ENCODE measurements around the gene SLC8A3.

The SLC8A3 gene

DNA sequence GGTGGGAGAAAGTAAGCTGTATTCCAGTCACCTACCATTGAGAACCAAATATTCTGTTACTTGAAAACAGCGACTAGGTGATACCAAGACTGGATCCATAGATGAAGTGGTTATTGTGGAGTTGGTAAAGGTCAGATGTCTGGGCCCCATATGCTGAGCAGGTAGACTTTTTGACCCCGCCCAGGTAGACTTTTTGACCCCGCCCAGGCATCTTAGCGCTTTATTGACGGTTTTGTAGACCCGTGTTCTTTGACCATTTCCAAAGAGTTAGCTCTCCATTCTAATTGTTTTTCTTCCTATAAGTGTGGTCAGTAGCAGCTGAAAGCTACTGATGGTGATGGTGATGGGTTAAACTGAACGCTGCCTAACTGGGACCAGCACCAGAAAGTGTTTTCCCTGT is 61.6 kb downstream of the SLC8A3 start:
- H3K9me3 ChIP-seq (ENCODE audit: control insufficient read depth in 2 of 2, low read length in 2 of 2), result no peaks in the 10 kb centered on the region
- no peaks in the 10 kb centered on the region for H3K27me3 ChIP-seq (ENCODE audit: control insufficient read depth in 2 of 2, insufficient read depth in 2 of 2, low read length in 2 of 2)
- H3K36me3 ChIP-seq (ENCODE audit: control insufficient read depth in 2 of 2, insufficient read depth in 2 of 2, low read length in 2 of 2), result no peaks in the 10 kb centered on the region
- H3K4me3 ChIP-seq (ENCODE audit: low read length in 2 of 2), result no peak overlapping the region
- H3K9ac ChIP-seq (ENCODE audit: low read depth in 1 of 2, low read length in 2 of 2), result no peak overlapping the region
- no peaks in the 10 kb centered on the region for H3K4me1 ChIP-seq (ENCODE audit: control insufficient read depth in 2 of 2, insufficient read depth in 2 of 2, low read length in 2 of 2)
- H3K27ac ChIP-seq (ENCODE audit: low read depth in 2 of 2, low read length in 2 of 2), result no peak overlapping the region

- H3K9me3 ChIP-seq (ENCODE audit: control insufficient read depth in 2 of 2, low read length in 2 of 2), result no peaks in the 10 kb centered on the region
- H3K4me3 ChIP-seq (ENCODE audit: low read length in 2 of 2), result no peak overlapping the region
- no peaks in the 10 kb centered on the region for H3K36me3 ChIP-seq (ENCODE audit: control insufficient read depth in 2 of 2, insufficient read depth in 2 of 2, low read length in 2 of 2)
- H3K27ac ChIP-seq (ENCODE audit: low read depth in 2 of 2, low read length in 2 of 2), result no peak overlapping the region
- H3K4me1 ChIP-seq (ENCODE audit: control insufficient read depth in 2 of 2, insufficient read depth in 2 of 2, low read length in 2 of 2), result no peaks in the 10 kb centered on the region
- H3K9ac ChIP-seq (ENCODE audit: low read depth in 1 of 2, low read length in 2 of 2), result no peak overlapping the region
- H3K27me3 ChIP-seq (ENCODE audit: control insufficient read depth in 2 of 2, insufficient read depth in 2 of 2, low read length in 2 of 2), result no peaks in the 10 kb centered on the region
These were observed 65.0 kb downstream of the SLC8A3 start for GRCh38 chr14:70123796-70124195.

DNA sequence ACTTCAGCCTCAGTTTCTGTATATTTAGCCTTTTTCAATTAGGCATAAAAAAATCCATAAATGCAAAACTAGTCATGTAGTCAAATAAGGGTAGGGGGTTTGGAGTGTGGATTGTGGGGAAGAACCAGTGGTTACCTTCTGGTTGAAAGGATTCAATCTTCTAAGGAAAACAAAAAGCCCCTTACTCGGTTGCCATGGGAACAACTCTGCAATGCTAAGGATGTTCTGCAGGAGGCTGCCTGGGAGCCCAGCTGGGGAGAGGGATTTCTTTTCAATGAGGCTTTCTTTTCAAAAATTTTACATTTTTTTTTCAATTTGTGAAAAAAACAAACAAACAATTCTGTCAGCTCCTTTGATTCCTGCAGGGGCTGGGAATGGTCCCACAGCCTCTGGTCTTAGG is 67.2 kb downstream of the SLC8A3 start:
- Histone ChIP-seq H3K36me3 (ENCODE audit: control insufficient read depth in 2 of 2, insufficient read depth in 2 of 2, low read length in 2 of 2) (no peaks in the 10 kb centered on the region), H3K27me3 (ENCODE audit: control insufficient read depth in 2 of 2, insufficient read depth in 2 of 2, low read length in 2 of 2) (peaks cover 0 to 2% of the 10 kb centered on the region in 2 donors), H3K9me3 (ENCODE audit: control insufficient read depth in 2 of 2, low read length in 2 of 2) (no peaks in the 10 kb centered on the region), H3K4me3 (ENCODE audit: low read length in 2 of 2) (no peak overlapping the region), H3K27ac (ENCODE audit: low read depth in 2 of 2, low read length in 2 of 2) (no peak overlapping the region), H3K4me1 (ENCODE audit: control insufficient read depth in 2 of 2, insufficient read depth in 2 of 2, low read length in 2 of 2) (no peaks in the 10 kb centered on the region), H3K9ac (ENCODE audit: low read depth in 1 of 2, low read length in 2 of 2) (no peak overlapping the region)

DNA sequence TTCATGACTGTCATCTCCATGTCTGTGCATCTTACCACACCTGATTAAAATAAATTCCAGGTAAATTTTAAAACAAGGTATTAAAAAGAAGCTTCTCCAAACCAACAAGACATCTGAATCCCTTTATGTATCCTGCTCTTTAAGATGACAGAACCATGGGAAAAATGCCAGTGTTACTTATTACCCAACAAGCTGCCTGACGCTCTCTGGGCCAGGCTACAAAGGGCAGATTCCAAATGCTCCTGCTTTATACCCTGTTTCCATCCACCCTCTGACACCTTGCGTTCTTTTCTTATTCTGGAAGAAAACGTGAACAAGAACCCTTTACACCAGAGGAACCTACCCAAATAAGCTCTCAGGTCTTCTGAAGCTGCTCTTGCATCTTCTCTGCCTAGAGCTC is 70.7 kb downstream of the SLC8A3 start:
- H3K4me1 ChIP-seq (ENCODE audit: control insufficient read depth in 2 of 2, insufficient read depth in 2 of 2, low read length in 2 of 2), result no peaks in the 10 kb centered on the region
- H3K27me3 ChIP-seq (ENCODE audit: control insufficient read depth in 2 of 2, insufficient read depth in 2 of 2, low read length in 2 of 2), result peaks cover 0 to 2% of the 10 kb centered on the region in 2 donors
- H3K27ac ChIP-seq (ENCODE audit: low read depth in 2 of 2, low read length in 2 of 2), result no peak overlapping the region
- H3K4me3 ChIP-seq (ENCODE audit: low read length in 2 of 2), result no peak overlapping the region
- H3K36me3 ChIP-seq (ENCODE audit: control insufficient read depth in 2 of 2, insufficient read depth in 2 of 2, low read length in 2 of 2), result no peaks in the 10 kb centered on the region
- no peak overlapping the region for H3K9ac ChIP-seq (ENCODE audit: low read depth in 1 of 2, low read length in 2 of 2)
- no peaks in the 10 kb centered on the region for H3K9me3 ChIP-seq (ENCODE audit: control insufficient read depth in 2 of 2, low read length in 2 of 2)

GRCh38 chr14:70116278-70116677 is 72.5 kb downstream of the SLC8A3 start:
- Histone ChIP-seq H3K9ac (ENCODE audit: low read depth in 1 of 2, low read length in 2 of 2) (no peak overlapping the region), H3K9me3 (ENCODE audit: control insufficient read depth in 2 of 2, low read length in 2 of 2) (no peaks in the 10 kb centered on the region), H3K36me3 (ENCODE audit: control insufficient read depth in 2 of 2, insufficient read depth in 2 of 2, low read length in 2 of 2) (no peaks in the 10 kb centered on the region), H3K4me3 (ENCODE audit: low read length in 2 of 2) (no peak overlapping the region), H3K4me1 (ENCODE audit: control insufficient read depth in 2 of 2, insufficient read depth in 2 of 2, low read length in 2 of 2) (no peaks in the 10 kb centered on the region), H3K27me3 (ENCODE audit: control insufficient read depth in 2 of 2, insufficient read depth in 2 of 2, low read length in 2 of 2) (peaks cover 0 to 2% of the 10 kb centered on the region in 2 donors), H3K27ac (ENCODE audit: low read depth in 2 of 2, low read length in 2 of 2) (no peak overlapping the region)

GRCh38 chr14:70114621-70115156 is 74.1 kb downstream of the SLC8A3 start:
- H3K4me3 ChIP-seq (ENCODE audit: low read length in 2 of 2), result no peak overlapping the region
- H3K9me3 ChIP-seq (ENCODE audit: control insufficient read depth in 2 of 2, low read length in 2 of 2), result no peaks in the 10 kb centered on the region
- H3K27me3 ChIP-seq (ENCODE audit: control insufficient read depth in 2 of 2, insufficient read depth in 2 of 2, low read length in 2 of 2), result peaks cover 0 to 2% of the 10 kb centered on the region in 2 donors
- H3K9ac ChIP-seq (ENCODE audit: low read depth in 1 of 2, low read length in 2 of 2), result no peak overlapping the region
- H3K4me1 ChIP-seq (ENCODE audit: control insufficient read depth in 2 of 2, insufficient read depth in 2 of 2, low read length in 2 of 2), result no peaks in the 10 kb centered on the region
- H3K27ac ChIP-seq (ENCODE audit: low read depth in 2 of 2, low read length in 2 of 2), result no peak overlapping the region
- H3K36me3 ChIP-seq (ENCODE audit: control insufficient read depth in 2 of 2, insufficient read depth in 2 of 2, low read length in 2 of 2), result no peaks in the 10 kb centered on the region

DNA sequence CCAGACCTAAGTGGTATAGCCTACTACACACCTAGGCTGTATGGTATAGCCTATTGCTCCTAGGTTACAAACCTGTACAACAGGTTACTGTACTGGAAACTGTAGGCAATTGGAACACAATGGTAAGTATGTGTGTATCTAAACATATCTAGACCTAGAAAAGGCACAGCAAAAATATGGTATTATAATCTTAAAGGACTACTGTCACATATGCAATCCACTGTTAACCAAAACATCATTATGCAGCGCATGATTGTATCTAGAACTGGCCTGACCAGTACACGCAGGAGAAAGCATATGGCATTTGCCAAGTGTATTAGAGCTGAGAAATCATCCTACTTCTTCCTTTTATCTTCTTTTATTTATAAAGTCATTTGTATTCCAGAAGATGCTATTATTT is 75.5 kb downstream of the SLC8A3 start:
- Histone ChIP-seq H3K4me3 (ENCODE audit: low read length in 2 of 2) (no peak overlapping the region), H3K4me1 (ENCODE audit: control insufficient read depth in 2 of 2, insufficient read depth in 2 of 2, low read length in 2 of 2) (no peaks in the 10 kb centered on the region), H3K27me3 (ENCODE audit: control insufficient read depth in 2 of 2, insufficient read depth in 2 of 2, low read length in 2 of 2) (peaks cover 0 to 2% of the 10 kb centered on the region in 2 donors), H3K9ac (ENCODE audit: low read depth in 1 of 2, low read length in 2 of 2) (no peak overlapping the region), H3K27ac (ENCODE audit: low read depth in 2 of 2, low read length in 2 of 2) (no peak overlapping the region), H3K36me3 (ENCODE audit: control insufficient read depth in 2 of 2, insufficient read depth in 2 of 2, low read length in 2 of 2) (no peaks in the 10 kb centered on the region), H3K9me3 (ENCODE audit: control insufficient read depth in 2 of 2, low read length in 2 of 2) (no peaks in the 10 kb centered on the region)

DNA sequence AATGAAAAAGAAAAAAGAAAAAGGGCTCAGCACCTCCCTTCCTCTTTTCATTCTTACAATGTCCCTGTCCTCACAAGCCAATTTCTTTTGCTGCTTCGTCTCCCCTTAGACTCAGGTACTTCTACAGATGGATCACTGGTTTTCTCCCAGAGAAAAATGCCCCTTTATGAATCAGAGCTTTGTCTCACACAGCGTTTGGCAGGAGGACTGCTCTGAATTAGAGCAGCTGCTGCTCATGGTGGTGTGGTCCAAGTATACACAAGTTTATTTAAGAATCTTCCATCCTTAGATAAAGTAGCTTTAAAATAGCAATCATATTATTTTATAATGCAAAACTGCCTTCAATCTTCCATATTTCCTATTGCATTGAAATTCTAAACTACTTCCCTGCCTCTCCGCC is 80.3 kb downstream of the SLC8A3 start:
- Histone ChIP-seq H3K27me3 (ENCODE audit: control insufficient read depth in 2 of 2, insufficient read depth in 2 of 2, low read length in 2 of 2) (no peaks in the 10 kb centered on the region), H3K4me3 (ENCODE audit: low read length in 2 of 2) (no peak overlapping the region), H3K9ac (ENCODE audit: low read depth in 1 of 2, low read length in 2 of 2) (no peak overlapping the region), H3K27ac (ENCODE audit: low read depth in 2 of 2, low read length in 2 of 2) (no peak overlapping the region), H3K9me3 (ENCODE audit: control insufficient read depth in 2 of 2, low read length in 2 of 2) (no peaks in the 10 kb centered on the region), H3K36me3 (ENCODE audit: control insufficient read depth in 2 of 2, insufficient read depth in 2 of 2, low read length in 2 of 2) (no peaks in the 10 kb centered on the region), H3K4me1 (ENCODE audit: control insufficient read depth in 2 of 2, insufficient read depth in 2 of 2, low read length in 2 of 2) (no peaks in the 10 kb centered on the region)

GRCh38 chr14:70107309-70107708 is 81.4 kb downstream of the SLC8A3 start:
- H3K4me3 ChIP-seq (ENCODE audit: low read length in 2 of 2), result no peak overlapping the region
- no peak overlapping the region for H3K27ac ChIP-seq (ENCODE audit: low read depth in 2 of 2, low read length in 2 of 2)
- no peaks in the 10 kb centered on the region for H3K36me3 ChIP-seq (ENCODE audit: control insufficient read depth in 2 of 2, insufficient read depth in 2 of 2, low read length in 2 of 2)
- H3K9ac ChIP-seq (ENCODE audit: low read depth in 1 of 2, low read length in 2 of 2), result no peak overlapping the region
- no peaks in the 10 kb centered on the region for H3K4me1 ChIP-seq (ENCODE audit: control insufficient read depth in 2 of 2, insufficient read depth in 2 of 2, low read length in 2 of 2)
- no peaks in the 10 kb centered on the region for H3K27me3 ChIP-seq (ENCODE audit: control insufficient read depth in 2 of 2, insufficient read depth in 2 of 2, low read length in 2 of 2)
- H3K9me3 ChIP-seq (ENCODE audit: control insufficient read depth in 2 of 2, low read length in 2 of 2), result no peaks in the 10 kb centered on the region

DNA sequence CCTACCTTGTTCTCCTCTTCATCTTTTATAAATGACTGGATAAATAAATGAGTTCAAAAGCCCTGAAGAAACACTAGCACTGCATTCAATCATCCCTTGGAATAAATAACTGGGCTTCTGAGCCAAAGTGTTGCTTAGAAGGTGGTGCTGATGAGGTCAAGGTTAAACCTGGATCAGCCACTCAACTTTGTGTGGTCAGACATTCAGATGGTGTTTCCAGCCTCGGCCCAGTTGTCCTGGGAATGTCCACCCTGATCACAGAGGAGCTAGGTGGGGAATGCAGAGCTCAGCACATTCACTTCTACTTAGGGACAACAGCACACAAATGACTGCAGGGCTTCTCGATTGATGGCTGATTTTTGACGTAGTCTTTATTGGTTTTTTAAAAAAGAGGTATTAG is 88.7 kb downstream of the SLC8A3 start:
- no peaks in the 10 kb centered on the region for H3K9me3 ChIP-seq (ENCODE audit: control insufficient read depth in 2 of 2, low read length in 2 of 2)
- H3K27ac ChIP-seq (ENCODE audit: low read depth in 2 of 2, low read length in 2 of 2), result no peak overlapping the region
- no peaks in the 10 kb centered on the region for H3K36me3 ChIP-seq (ENCODE audit: control insufficient read depth in 2 of 2, insufficient read depth in 2 of 2, low read length in 2 of 2)

DNA sequence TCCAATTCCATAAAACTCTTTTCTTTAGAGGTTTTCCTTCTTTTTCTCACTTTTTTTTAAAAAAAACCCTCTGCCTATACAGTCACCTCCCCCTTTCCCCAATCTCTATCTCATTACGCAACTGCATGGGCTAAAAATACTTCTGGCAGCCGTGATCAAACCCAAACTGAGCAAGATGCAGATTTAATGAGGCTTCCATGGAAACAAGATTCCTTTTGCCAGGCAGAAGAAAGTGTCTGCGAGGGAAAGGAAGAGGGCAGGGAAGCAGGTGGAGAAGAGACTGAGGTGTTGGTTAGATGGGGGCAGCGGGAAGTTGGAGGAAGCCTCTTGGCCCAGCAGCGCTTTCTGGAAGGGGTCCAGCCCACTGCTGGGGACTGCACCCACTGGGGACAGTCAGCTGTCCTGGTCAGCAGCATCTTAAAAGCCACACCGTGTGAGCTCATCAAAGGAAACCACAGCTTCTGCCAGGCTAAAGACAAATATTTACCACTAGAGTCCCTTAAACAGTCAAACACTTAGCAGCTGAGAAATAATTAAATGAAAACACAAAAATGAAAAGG is 90.4 kb downstream of the SLC8A3 start:
- H3K9ac ChIP-seq (ENCODE audit: low read depth in 1 of 2, low read length in 2 of 2), result no peak overlapping the region
- no peaks in the 10 kb centered on the region for H3K9me3 ChIP-seq (ENCODE audit: control insufficient read depth in 2 of 2, low read length in 2 of 2)
- no peaks in the 10 kb centered on the region for H3K36me3 ChIP-seq (ENCODE audit: control insufficient read depth in 2 of 2, insufficient read depth in 2 of 2, low read length in 2 of 2)
- H3K27me3 ChIP-seq (ENCODE audit: control insufficient read depth in 2 of 2, insufficient read depth in 2 of 2, low read length in 2 of 2), result no peaks in the 10 kb centered on the region
- H3K4me1 ChIP-seq (ENCODE audit: control insufficient read depth in 2 of 2, insufficient read depth in 2 of 2, low read length in 2 of 2), result no peaks in the 10 kb centered on the region
- H3K4me3 ChIP-seq (ENCODE audit: low read length in 2 of 2), result no peak overlapping the region
- H3K27ac ChIP-seq (ENCODE audit: low read depth in 2 of 2, low read length in 2 of 2), result no peak overlapping the region

More for the DNA sequence above, 88.7 kb downstream of the SLC8A3 start:
- Histone ChIP-seq H3K9ac (ENCODE audit: low read depth in 1 of 2, low read length in 2 of 2) (no peak overlapping the region), H3K4me1 (ENCODE audit: control insufficient read depth in 2 of 2, insufficient read depth in 2 of 2, low read length in 2 of 2) (no peaks in the 10 kb centered on the region), H3K27me3 (ENCODE audit: control insufficient read depth in 2 of 2, insufficient read depth in 2 of 2, low read length in 2 of 2) (no peaks in the 10 kb centered on the region), H3K4me3 (ENCODE audit: low read length in 2 of 2) (no peak overlapping the region)
